GM23338 (cell line): ENCODE data around the gene BRF1. TPM values are rescaled to one million over a fixed set of nuclear protein-coding genes. Genes with fewer than 3 reads are reported as not detected.

Source experiments
- ATAC-seq: fragments of 200-7000 bp; cut with Tn5 transposase; 3 replicates; pipeline ENCODE4 v1.9.1; 2020
- DNase-seq: peaks from one replicate; pipeline ENCODE4 v3.0.0-alpha.2; 2015; ENCODE audit warnings: low spot score
- H2AFZ ChIP-seq: fragments of 200-600 bp; sonication (generic); 2 replicates; pipeline ENCODE4 v1.8.0; 2016; ENCODE audit warnings: antibody characterized with exemption, mild to moderate bottlenecking, moderate library complexity
- H3F3A ChIP-seq: fragments of 200-600 bp; sonication (generic); replicated peaks from 2 replicates; pipeline ENCODE4 v1.8.0; 2017; ENCODE audit warnings: antibody characterized with exemption, mixed run types, low read depth
- H3K27ac ChIP-seq: fragments of 200-600 bp; sonication (generic); 2 replicates; pipeline ENCODE4 v1.6.1; 2016; ENCODE audit warnings: low read depth
- H3K27me3 ChIP-seq: fragments of 200-600 bp; sonication (generic); 2 replicates; pipeline ENCODE4 v1.8.0; 2016; ENCODE audit warnings: mild to moderate bottlenecking, mixed run types, moderate library complexity; ENCODE audit not compliant: insufficient read depth
- H3K36me3 ChIP-seq: fragments of 200-600 bp; sonication (generic); 2 replicates; pipeline ENCODE4 v1.8.0; 2016; ENCODE audit warnings: mild to moderate bottlenecking; ENCODE audit not compliant: insufficient read depth
- H3K4me1 ChIP-seq: fragments of 200-600 bp; sonication (generic); 2 replicates; pipeline ENCODE4 v1.8.0; 2016; ENCODE audit warnings: mild to moderate bottlenecking, moderate library complexity; ENCODE audit not compliant: insufficient read depth
- H3K4me2 ChIP-seq: fragments of 200-600 bp; sonication (generic); 2 replicates; pipeline ENCODE4 v1.7.1; 2017; ENCODE audit warnings: mixed run types
- H3K4me3 ChIP-seq: fragments of 200-600 bp; sonication (generic); 2 replicates; pipeline ENCODE4 v1.6.1; 2016; ENCODE audit warnings: mixed run types
- H3K79me2 ChIP-seq: fragments of 200-600 bp; sonication (generic); replicated peaks from 2 replicates; pipeline ENCODE4 v1.8.0; 2017; ENCODE audit warnings: mild to moderate bottlenecking; ENCODE audit not compliant: insufficient read depth
- H3K9me2 ChIP-seq: fragments of 200-600 bp; sonication (generic); 2 replicates; pipeline ENCODE4 v1.8.0; 2017; ENCODE audit not compliant: insufficient read depth
- H4K20me1 ChIP-seq: fragments of 200-600 bp; sonication (generic); replicated peaks from 2 replicates; pipeline ENCODE4 v1.8.0; 2017; ENCODE audit warnings: mild to moderate bottlenecking; ENCODE audit not compliant: insufficient read depth
- H3K27ac Mint-ChIP-seq: 2 replicates; pipeline ENCODE4 v1.8.0; 2020; ENCODE audit warnings: inconsistent platforms, mild to moderate bottlenecking, moderate library complexity, mixed read lengths
- H3K27me3 Mint-ChIP-seq: 3 replicates; pipeline ENCODE4 v1.8.0; 2022; ENCODE audit warnings: low read depth, mild to moderate bottlenecking, moderate library complexity, mixed read lengths, inconsistent platforms; ENCODE audit not compliant: insufficient read depth, poor library complexity
- H3K36me3 Mint-ChIP-seq: 3 replicates; pipeline ENCODE4 v1.8.0; 2021; ENCODE audit warnings: low read depth, mild to moderate bottlenecking, inconsistent platforms, moderate library complexity, mixed read lengths
- H3K4me1 Mint-ChIP-seq: 3 replicates; pipeline ENCODE4 v1.8.0; 2020; ENCODE audit warnings: mild to moderate bottlenecking, inconsistent platforms, mixed read lengths
- H3K4me3 Mint-ChIP-seq: 3 replicates; pipeline ENCODE4 v1.8.0; 2021; ENCODE audit warnings: moderate library complexity, mild to moderate bottlenecking, inconsistent platforms, mixed read lengths
- H3K9me3 Mint-ChIP-seq: 3 replicates; pipeline ENCODE4 v1.8.0; 2020; ENCODE audit warnings: moderate library complexity, mild to moderate bottlenecking, inconsistent platforms, mixed read lengths
- CREB1 ChIP-seq: fragments of 250-450 bp; sonication (Bioruptor Pico); IDR thresholded peaks from 2 replicates; pipeline ENCODE4 v1.5.0; 2020; ENCODE audit warnings: low read depth, mild to moderate bottlenecking, moderate library complexity
- CTCF ChIP-seq, 2 experiments: fragments of 200-600 bp in 1 of 2; sonication (generic) in 1 of 2; conservative IDR thresholded peaks; 2 replicates each; pipeline versions ENCODE4 v1.5.1 to v1.6.1; 2016 to 2017; ENCODE audit warnings: antibody characterized with exemption in 2 of 2, low read depth in 2 of 2, mild to moderate bottlenecking in 2 of 2, moderate library complexity in 1 of 2
- ETS1 ChIP-seq: IDR thresholded peaks from 2 replicates; pipeline ENCODE4 v1.6.1; 2016; ENCODE audit warnings: antibody characterized with exemption
- EZH2 ChIP-seq: fragments of 200-600 bp; sonication (generic); IDR thresholded peaks from one replicate; pipeline ENCODE4 v1.8.0; 2017; ENCODE audit warnings: antibody characterized with exemption, mild to moderate bottlenecking, low read depth; ENCODE audit not compliant: unreplicated experiment
- EZH2phosphoT487 ChIP-seq: fragments of 200-600 bp; sonication (generic); IDR thresholded peaks from one replicate; pipeline ENCODE4 v1.8.1; 2018; ENCODE audit warnings: antibody characterized with exemption; ENCODE audit not compliant: unreplicated experiment
- JUNB ChIP-seq: IDR thresholded peaks from one replicate; pipeline ENCODE4 v1.6.1; 2016; ENCODE audit warnings: antibody characterized with exemption; ENCODE audit not compliant: unreplicated experiment
- NANOG ChIP-seq: IDR thresholded peaks from 2 replicates; pipeline ENCODE4 v1.6.1; 2016; ENCODE audit warnings: antibody characterized with exemption, borderline replicate concordance
- POLR2AphosphoS5 ChIP-seq: IDR thresholded peaks from 2 replicates; pipeline ENCODE4 v1.6.1; 2016; ENCODE audit warnings: antibody characterized with exemption, low read depth
- REST ChIP-seq: IDR thresholded peaks from one replicate; pipeline ENCODE4 v1.6.1; 2018; ENCODE audit warnings: antibody characterized with exemption; ENCODE audit not compliant: unreplicated experiment
- STAT1 ChIP-seq: IDR thresholded peaks from one replicate; pipeline ENCODE4 v1.6.1; 2016; ENCODE audit warnings: antibody characterized with exemption; ENCODE audit not compliant: unreplicated experiment
- ZNF114 ChIP-seq: fragments of 250-450 bp; sonication (Bioruptor Pico); IDR thresholded peaks from 2 replicates; pipeline ENCODE4 v1.5.0; 2020; ENCODE audit warnings: mild to moderate bottlenecking, moderate library complexity
- ZNF331 ChIP-seq: fragments of 250-450 bp; sonication (Bioruptor Pico); IDR thresholded peaks from 2 replicates; pipeline ENCODE4 v1.5.0; 2020; ENCODE audit warnings: low read depth, mild to moderate bottlenecking, moderate library complexity
- ZNF462 ChIP-seq: fragments of 250-450 bp; sonication (Bioruptor Pico); IDR thresholded peaks from 2 replicates; pipeline ENCODE4 v1.5.0; 2020; ENCODE audit warnings: mild to moderate bottlenecking, moderate library complexity
- polyA plus RNA-seq: library from polyadenylated mRNA; unstranded; fragments of >200 nt; fragmentation: Nextera tagmentation; extraction: Ambion mirVana; gene quantifications from 2 replicates; pipeline ENCODE4 v1.2.1, GENCODE V29; 2016
- total RNA-seq: library from RNA; depleted of rRNA; stranded (reverse); fragments of >200 nt; shearing (Covaris generic); gene quantifications from 2 replicates; pipeline ENCODE4 v1.2.3, GENCODE V29; 2014

BRF1 gene
- total and polyA plus RNA-seq, 2 experiments from 2014 or later = 8.6 to 29.9 TPM

- H3K27me3 ChIP-seq = no peaks in the 10 kb centered on the region
- peaks cover 12% of the 10 kb centered on the region for H3K27me3 Mint-ChIP-seq
- no peaks in the 10 kb centered on the region for H3K36me3 ChIP-seq
- H4K20me1 ChIP-seq = no peaks in the 10 kb centered on the region
- no peak overlapping the region for H3K27ac ChIP-seq
- no peak for DNase-seq
- H3K4me3 ChIP-seq = no peak overlapping the region
- no peaks in the 10 kb centered on the region for H3K9me2 ChIP-seq
- ATAC-seq = no peak
- H3F3A ChIP-seq = no peaks in the 10 kb centered on the region
- H3K27ac Mint-ChIP-seq = no peak overlapping the region
- H3K4me1 Mint-ChIP-seq = no peaks in the 10 kb centered on the region
- no peak overlapping the region for H3K4me3 Mint-ChIP-seq
- no peak overlapping the region for H2AFZ ChIP-seq
- no peaks in the 10 kb centered on the region; the same call in 1 of the 2 replicates for H3K4me1 ChIP-seq
- H3K79me2 ChIP-seq = no peaks in the 10 kb centered on the region
- no peak overlapping the region for H3K4me2 ChIP-seq
- TF ChIP-seq ZNF462 (CRISPR knock-in tag) = no peak
- TF ChIP-seq POLR2AphosphoS5 = no peak
- TF ChIP-seq NANOG = no peak
- TF ChIP-seq REST = no peak
- TF ChIP-seq STAT1 = no peak
- TF ChIP-seq ZNF114 (CRISPR knock-in tag) = no peak
- no peak for TF ChIP-seq EZH2phosphoT487
- no peak for TF ChIP-seq EZH2
- no peak for TF ChIP-seq ZNF331 (CRISPR knock-in tag)
- no peak for TF ChIP-seq ETS1
- no peak for TF ChIP-seq CREB1 (CRISPR knock-in tag)
- TF ChIP-seq JUNB = no peak
- TF ChIP-seq CTCF (conservative IDR thresholded peaks at IDR 0.05; ENCODE audit: low read depth in 2 of 2) = no peak
- H3K36me3 Mint-ChIP-seq = no peaks in the 10 kb centered on the region
- H3K9me3 Mint-ChIP-seq = no peaks in the 10 kb centered on the region
Observed at GRCh38 chr14:105203701-105204100, 97.1 kb downstream of the BRF1 start.
